IPS DF 6.9 (cell line): ENCODE measurements around the gene UCN.
"Not testable (repeated sequence)": the region's sequence is repeated elsewhere in the genome, so short reads cannot be mapped to it uniquely, and the experiment has no call there.

Experiments used
- DNase-seq: peaks from one replicate; pipeline ENCODE4 v3.0.0-alpha.2; 2013; ENCODE audit warnings: low read depth, low spot score
- H3K27ac ChIP-seq: one replicate; pipeline ENCODE4 v1.5.1; 2013; ENCODE audit warnings: low read length, control low read depth
- H3K27me3 ChIP-seq: 2 replicates; pipeline ENCODE4 v1.6.1; 2013; ENCODE audit warnings: mild to moderate bottlenecking, low read length; ENCODE audit not compliant: control insufficient read depth, insufficient read depth
- H3K36me3 ChIP-seq: 2 replicates; pipeline ENCODE4 v1.6.1; 2013; ENCODE audit warnings: low read length; ENCODE audit not compliant: control insufficient read depth, insufficient read depth
- H3K4me1 ChIP-seq: 2 replicates; pipeline ENCODE4 v1.6.1; 2013; ENCODE audit warnings: low read length; ENCODE audit not compliant: control insufficient read depth, insufficient read depth
- H3K4me3 ChIP-seq: 2 replicates; pipeline ENCODE4 v1.5.1; 2013; ENCODE audit warnings: mild to moderate bottlenecking, low read length
- H3K9me3 ChIP-seq: 2 replicates; pipeline ENCODE4 v1.6.1; 2013; ENCODE audit warnings: low read length, inconsistent platforms; ENCODE audit not compliant: control insufficient read depth, insufficient read depth
- WGBS: extraction: QIAGEN DNeasy Blood & Tissue Kit; methylation state at CpG from one replicate; pipeline ENCODE4 v1.1.7; 2013; ENCODE audit warnings: mixed read lengths, missing lambda C conversion rate; ENCODE audit not compliant: insufficient read length, insufficient coverage; 5-methylcytosine and 5-hydroxymethylcytosine counted together

The UCN gene

GRCh38 chr2:27303093-27304025, 4.9 kb downstream of the UCN start:
- WGBS: no CpG with 5 or more reads among the region's 25 CpGs
- no peaks in the 10 kb centered on the region for H3K36me3 ChIP-seq
- H3K27ac ChIP-seq: no peak overlapping the region
- no peaks in the 10 kb centered on the region for H3K9me3 ChIP-seq
- DNase-seq: no peak
- no peak overlapping the region for H3K4me3 ChIP-seq
- peaks cover 21% of the 10 kb centered on the region for H3K27me3 ChIP-seq
- peaks cover 8% of the 10 kb centered on the region for H3K4me1 ChIP-seq

- H3K9me3 ChIP-seq, H3K4me1 ChIP-seq, H3K36me3 ChIP-seq, H3K27me3 ChIP-seq, H3K27ac ChIP-seq, DNase-seq, H3K4me3 ChIP-seq: not testable (repeated sequence)
- WGBS: no CpG with 5 or more reads among the region's 4 CpGs
Measured at GRCh38 chr2:27300606-27301005, 7.6 kb downstream of the UCN start.

GRCh38 chr2:27298391-27299080, 9.7 kb downstream of the UCN start:
- no peaks in the 10 kb centered on the region; the same call in 1 of the 2 replicates for H3K4me1 ChIP-seq
- H3K27ac ChIP-seq: no peak overlapping the region

GRCh38 chr2:27297195-27297594, 11.1 kb downstream of the UCN start:
- DNase-seq: no peak
- WGBS: no CpG with 5 or more reads among the region's 3 CpGs
- Histone ChIP-seq H3K27ac (no peak overlapping the region), H3K4me1 (no peaks in the 10 kb centered on the region), H3K36me3 (no peaks in the 10 kb centered on the region), H3K9me3 (no peaks in the 10 kb centered on the region), H3K27me3 (no peaks in the 10 kb centered on the region), H3K4me3 (no peak overlapping the region)

More at GRCh38 chr2:27298391-27299080, 9.7 kb downstream of the UCN start:
- no peak for DNase-seq
- Histone ChIP-seq H3K36me3 (no peaks in the 10 kb centered on the region), H3K27me3 (no peaks in the 10 kb centered on the region), H3K4me3 (no peak overlapping the region), H3K9me3 (no peaks in the 10 kb centered on the region)
- no CpG with 5 or more reads among the region's 18 CpGs for WGBS

- no CpG with 5 or more reads among the region's 4 CpGs for WGBS
- no peak for DNase-seq
- H3K4me1 ChIP-seq: no peaks in the 10 kb centered on the region
Measured at GRCh38 chr2:27296481-27296880, 11.8 kb downstream of the UCN start.

GRCh38 chr2:27294928-27295327, 13.3 kb downstream of the UCN start:
- Histone ChIP-seq H3K27me3 (no peaks in the 10 kb centered on the region), H3K36me3 (no peaks in the 10 kb centered on the region), H3K4me3 (no peak overlapping the region), H3K27ac (no peak overlapping the region), H3K9me3 (no peaks in the 10 kb centered on the region), H3K4me1 (no peaks in the 10 kb centered on the region)
- no peak for DNase-seq
- no CpG with 5 or more reads among the region's 8 CpGs for WGBS

More at GRCh38 chr2:27296481-27296880, 11.8 kb downstream of the UCN start:
- H3K4me3 ChIP-seq: no peak overlapping the region
- H3K9me3 ChIP-seq: no peaks in the 10 kb centered on the region
- no peaks in the 10 kb centered on the region for H3K27me3 ChIP-seq
- no peak overlapping the region for H3K27ac ChIP-seq
- no peaks in the 10 kb centered on the region for H3K36me3 ChIP-seq

GRCh38 chr2:27291865-27292264, 16.4 kb downstream of the UCN start:
- Histone ChIP-seq H3K9me3 (no peaks in the 10 kb centered on the region), H3K4me1 (no peaks in the 10 kb centered on the region), H3K27ac (no peak overlapping the region), H3K27me3 (no peaks in the 10 kb centered on the region), H3K36me3 (no peaks in the 10 kb centered on the region), H3K4me3 (no peak overlapping the region)
- WGBS: no CpG with 5 or more reads among the region's 6 CpGs
- DNase-seq: no peak

- Histone ChIP-seq H3K4me1 (no peaks in the 10 kb centered on the region), H3K36me3 (no peaks in the 10 kb centered on the region), H3K27me3 (no peaks in the 10 kb centered on the region), H3K27ac (no peak overlapping the region), H3K9me3 (no peaks in the 10 kb centered on the region), H3K4me3 (no peak overlapping the region)
- no peak for DNase-seq
- WGBS: no CpG with 5 or more reads among the region's 5 CpGs
Measured at GRCh38 chr2:27290549-27290948, 17.7 kb downstream of the UCN start.

GRCh38 chr2:27288610-27289009, 19.6 kb downstream of the UCN start:
- Histone ChIP-seq H3K4me1 (no peaks in the 10 kb centered on the region; the same call in 1 of the 2 replicates), H3K27ac (no peak overlapping the region), H3K27me3 (no peaks in the 10 kb centered on the region), H3K36me3 (no peaks in the 10 kb centered on the region), H3K9me3 (no peaks in the 10 kb centered on the region), H3K4me3 (no peak overlapping the region)
- no peak for DNase-seq
- no CpG with 5 or more reads among the region's 3 CpGs for WGBS

- DNase-seq: no peak
- Histone ChIP-seq H3K27me3 (no peaks in the 10 kb centered on the region), H3K27ac (no peak overlapping the region), H3K9me3 (no peaks in the 10 kb centered on the region), H3K4me1 (peaks cover 8% of the 10 kb centered on the region), H3K4me3 (no peak overlapping the region), H3K36me3 (no peaks in the 10 kb centered on the region)
- WGBS: no CpG with 5 or more reads among the region's 6 CpGs
Measured at GRCh38 chr2:27285481-27285880, 22.8 kb downstream of the UCN start.
